ENCODE data around the gene CACNA1D.

DNA sequence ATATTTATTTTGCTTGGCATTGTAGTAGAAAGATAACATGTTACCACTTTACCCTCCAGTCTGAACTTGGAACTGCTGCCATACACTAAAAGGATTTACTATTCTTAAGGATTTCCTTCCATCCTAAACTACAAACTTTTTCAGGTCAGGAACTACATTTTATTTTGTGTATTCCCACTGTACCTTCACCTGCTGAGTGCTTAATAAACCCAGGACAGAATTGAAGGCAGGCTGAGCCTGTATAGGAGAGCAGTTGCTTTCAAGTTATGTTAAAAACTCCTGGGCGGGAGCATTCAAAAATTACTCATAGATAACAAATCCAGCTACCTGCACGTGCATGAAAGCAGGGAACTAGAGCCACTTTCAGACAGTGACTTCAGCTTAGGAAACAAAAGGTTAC, 58.3 kb downstream of the CACNA1D start:
- TF ChIP-seq, protein P1, sequence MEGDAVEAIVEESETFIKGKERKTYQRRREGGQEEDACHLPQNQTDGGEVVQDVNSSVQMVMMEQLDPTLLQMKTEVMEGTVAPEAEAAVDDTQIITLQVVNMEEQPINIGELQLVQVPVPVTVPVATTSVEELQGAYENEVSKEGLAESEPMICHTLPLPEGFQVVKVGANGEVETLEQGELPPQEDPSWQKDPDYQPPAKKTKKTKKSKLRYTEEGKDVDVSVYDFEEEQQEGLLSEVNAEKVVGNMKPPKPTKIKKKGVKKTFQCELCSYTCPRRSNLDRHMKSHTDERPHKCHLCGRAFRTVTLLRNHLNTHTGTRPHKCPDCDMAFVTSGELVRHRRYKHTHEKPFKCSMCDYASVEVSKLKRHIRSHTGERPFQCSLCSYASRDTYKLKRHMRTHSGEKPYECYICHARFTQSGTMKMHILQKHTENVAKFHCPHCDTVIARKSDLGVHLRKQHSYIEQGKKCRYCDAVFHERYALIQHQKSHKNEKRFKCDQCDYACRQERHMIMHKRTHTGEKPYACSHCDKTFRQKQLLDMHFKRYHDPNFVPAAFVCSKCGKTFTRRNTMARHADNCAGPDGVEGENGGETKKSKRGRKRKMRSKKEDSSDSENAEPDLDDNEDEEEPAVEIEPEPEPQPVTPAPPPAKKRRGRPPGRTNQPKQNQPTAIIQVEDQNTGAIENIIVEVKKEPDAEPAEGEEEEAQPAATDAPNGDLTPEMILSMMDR (IDR thresholded peaks at IDR 0.05): no peak
- TF ChIP-seq POLR2A (IDR thresholded peaks at IDR 0.05; ENCODE audit: low read depth) (no peak), POLR2AphosphoS5 (IDR thresholded peaks at IDR 0.05) (no peak), EP300 (IDR thresholded peaks at IDR 0.05) (no peak)

Measured in esophagus muscularis mucosa (tissue), 4 donors.